ENCODE data around the gene TENT5A. TPM values are rescaled to one million over a fixed set of nuclear protein-coding genes. Genes with fewer than 3 reads are reported as not detected.
"Not testable (repeated sequence)": the region's sequence is repeated elsewhere in the genome, so short reads cannot be mapped to it uniquely, and the experiment has no call there.

Gene TENT5A
- total RNA-seq, 4 donors from 2014 or later, result 12.3 to 28.4 (median 22.0) TPM

DNA sequence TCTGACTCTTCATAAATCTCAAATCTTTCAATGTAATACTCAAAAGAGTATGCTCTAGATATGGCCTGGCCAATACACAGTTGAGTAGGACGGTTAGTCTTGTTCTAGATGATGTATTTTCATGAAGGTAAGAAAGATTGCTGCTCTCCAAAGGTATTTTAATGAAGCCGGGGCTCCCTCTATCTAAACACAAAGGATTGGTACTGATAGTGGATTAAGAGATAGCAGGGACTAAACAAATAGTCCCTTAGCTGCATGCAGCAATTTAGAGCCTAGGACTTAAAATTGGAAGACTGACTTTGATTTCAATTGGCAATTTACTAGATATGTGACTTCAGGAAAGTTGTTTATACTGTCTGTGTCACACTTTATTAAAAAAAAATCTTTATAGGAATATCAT lies 31.4 kb upstream of the TENT5A start:
- no peaks in the 10 kb centered on the region for H3K36me3 ChIP-seq
- peaks cover 0 to 28% (median 5%) of the 10 kb centered on the region in 4 donors for H3K4me1 ChIP-seq
- no peaks in the 10 kb centered on the region for H3K27me3 ChIP-seq
- no peak overlapping the region for H3K27ac ChIP-seq
- TF ChIP-seq CTCF (IDR thresholded peaks at IDR 0.05), result no peak
- no peak for TF ChIP-seq EP300 (IDR thresholded peaks at IDR 0.05)
- no peak for TF ChIP-seq POLR2A (IDR thresholded peaks at IDR 0.05)
- H3K4me3 ChIP-seq, result no peak overlapping the region
- H3K9me3 ChIP-seq, result peaks cover 0 to 3% (median 0%) of the 10 kb centered on the region in 4 donors
- no peak for DNase-seq (ENCODE audit: low spot score in 2 of 2)
- 87 to 91% methylated on average over 2 of the region's 2 CpGs for WGBS, 2 donors

DNA sequence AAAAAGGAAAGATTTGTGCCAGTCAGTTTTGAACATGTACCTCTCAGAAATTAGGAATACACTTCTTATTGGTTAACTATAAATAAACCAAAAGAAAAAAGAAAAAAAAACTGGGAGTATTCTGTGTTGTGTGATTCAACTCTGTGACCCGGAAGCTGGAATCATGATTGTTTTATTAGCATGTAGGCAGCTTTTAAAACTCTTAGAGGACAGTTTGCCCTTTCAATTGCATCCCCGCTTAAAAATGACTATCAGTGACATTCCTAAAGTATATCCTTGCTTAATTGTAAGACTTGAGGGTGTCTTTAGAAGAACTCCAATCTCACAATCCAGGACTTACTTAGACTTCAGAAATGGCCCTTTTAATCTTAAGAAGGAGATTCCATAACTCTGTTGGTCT lies 29.1 kb upstream of the TENT5A start:
- H3K36me3 ChIP-seq, result no peaks in the 10 kb centered on the region
- TF ChIP-seq EP300 (IDR thresholded peaks at IDR 0.05) (no peak), CTCF (IDR thresholded peaks at IDR 0.05) (no peak), POLR2A (IDR thresholded peaks at IDR 0.05) (no peak)
- WGBS, 2 donors, result 62 to 77% methylated on average over 2 of the region's 2 CpGs
- no peaks in the 10 kb centered on the region for H3K27me3 ChIP-seq
- no peak overlapping the region for H3K27ac ChIP-seq
- peaks cover 0 to 5% (median 0%) of the 10 kb centered on the region in 4 donors for H3K4me1 ChIP-seq
- H3K4me3 ChIP-seq, result no peak overlapping the region
- no peak for DNase-seq (ENCODE audit: low spot score in 2 of 2)
- peaks cover 0 to 3% (median 0%) of the 10 kb centered on the region in 4 donors for H3K9me3 ChIP-seq

- Histone ChIP-seq H3K4me3 (no peak overlapping the region), H3K27me3 (no peaks in the 10 kb centered on the region), H3K9me3 (peaks cover 0 to 3% (median 0%) of the 10 kb centered on the region in 4 donors), H3K27ac (no peak overlapping the region), H3K36me3 (no peaks in the 10 kb centered on the region), H3K4me1 (no peaks in the 10 kb centered on the region)
- 68 to 71% methylated on average over 2 of the region's 2 CpGs for WGBS, 2 donors
- no peak for DNase-seq (ENCODE audit: low spot score in 2 of 2)
- TF ChIP-seq POLR2A (IDR thresholded peaks at IDR 0.05) (no peak), CTCF (IDR thresholded peaks at IDR 0.05) (no peak), EP300 (IDR thresholded peaks at IDR 0.05) (no peak)
Measured at GRCh38 chr6:81777586-81778268, 25.2 kb upstream of the TENT5A start.

DNA sequence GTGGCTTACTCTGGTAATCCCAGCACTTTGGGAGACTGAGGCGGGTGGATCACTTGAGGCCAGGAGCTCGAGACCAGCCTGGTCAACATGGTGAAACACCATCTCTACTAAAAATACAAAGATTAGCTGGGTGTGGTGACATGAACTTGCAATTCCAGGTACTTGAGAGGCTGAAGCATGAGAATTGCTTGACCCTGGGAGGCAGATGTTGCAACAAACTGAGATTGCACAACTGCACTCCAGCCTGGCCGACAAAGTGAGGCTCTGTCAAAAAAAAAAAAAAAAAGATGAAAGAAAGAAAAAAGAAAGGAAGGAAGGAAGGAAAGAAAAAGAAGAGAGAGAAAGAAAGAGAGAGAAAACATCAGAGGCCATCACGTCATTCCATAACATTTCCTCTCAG lies 23.7 kb upstream of the TENT5A start:
- 82 to 97% methylated on average over 4 of the region's 4 CpGs for WGBS, 2 donors
- H3K27me3 ChIP-seq; H3K9me3 ChIP-seq; H3K36me3 ChIP-seq; H3K27ac ChIP-seq; DNase-seq (ENCODE audit: low spot score in 2 of 2); H3K4me3 ChIP-seq; H3K4me1 ChIP-seq: not testable (repeated sequence)

DNA sequence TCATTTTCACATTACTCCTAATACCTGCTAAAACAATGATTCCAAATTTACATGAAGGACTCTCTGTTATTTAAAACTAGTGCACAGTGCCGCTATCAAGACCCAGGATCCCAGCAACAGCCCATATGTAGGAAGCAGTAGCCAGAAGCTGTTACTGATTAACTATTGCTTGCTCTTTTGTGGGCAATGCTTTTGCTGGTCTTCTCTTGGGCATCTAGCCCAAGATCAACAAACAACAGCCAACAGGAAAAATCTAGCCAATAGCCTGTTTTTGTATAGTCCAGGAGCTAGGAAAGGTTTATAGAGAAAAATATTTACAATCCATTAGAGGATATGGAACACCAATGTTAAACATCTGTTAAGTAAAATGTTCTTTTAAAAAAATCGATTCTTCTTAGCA lies 22.1 kb upstream of the TENT5A start:
- TF ChIP-seq POLR2A (IDR thresholded peaks at IDR 0.05) (no peak), EP300 (IDR thresholded peaks at IDR 0.05) (no peak), CTCF (IDR thresholded peaks at IDR 0.05) (no peak)
- Histone ChIP-seq H3K4me1 (no peaks in the 10 kb centered on the region), H3K9me3 (no peaks in the 10 kb centered on the region), H3K27ac (no peak overlapping the region), H3K27me3 (no peaks in the 10 kb centered on the region), H3K36me3 (no peaks in the 10 kb centered on the region), H3K4me3 (no peak overlapping the region)
- 72 to 81% methylated on average over 2 of the region's 2 CpGs for WGBS, 2 donors
- no peak for DNase-seq (ENCODE audit: low spot score in 2 of 2)

Measured in tibial nerve (tissue), 4 donors.